Astrocyte (in vitro differentiated cells and primary cell): ENCODE data around the gene WDR86. TPM values are rescaled to one million over a fixed set of nuclear protein-coding genes. Genes with fewer than 3 reads are reported as not detected.

ENCODE experiments used
- DNase-seq: peaks from one replicate; pipeline ENCODE4 v3.0.0-alpha.2; 2010; ENCODE audit warnings: low read depth
- FAIRE-seq: peaks from 2 replicates; lab custom pipeline; 2011; peaks lifted over from hg19 to GRCh38; lab: Jason Lieb, UNC
- H2AFZ ChIP-seq: 2 replicates; pipeline ENCODE4 v1.6.0; 2012; ENCODE audit warnings: low read depth, low read length, inconsistent platforms
- H3K27ac ChIP-seq: 2 replicates; pipeline ENCODE4 v1.5.1; 2011; ENCODE audit warnings: low read depth, low read length, inconsistent platforms
- H3K27me3 ChIP-seq: 2 replicates; pipeline ENCODE4 v1.6.0; 2011; ENCODE audit warnings: low read length, inconsistent platforms; ENCODE audit not compliant: insufficient read depth
- H3K36me3 ChIP-seq: 2 replicates; pipeline ENCODE4 v1.5.1; 2011; ENCODE audit warnings: low read length, inconsistent platforms; ENCODE audit not compliant: insufficient read depth
- H3K4me1 ChIP-seq: 2 replicates; pipeline ENCODE4 v1.5.1; 2011; ENCODE audit warnings: low read length, inconsistent platforms; ENCODE audit not compliant: insufficient read depth
- H3K4me2 ChIP-seq: 2 replicates; pipeline ENCODE4 v1.6.0; 2012; ENCODE audit warnings: low read length, inconsistent platforms
- H3K4me3 ChIP-seq: 2 replicates; pipeline ENCODE4 v1.5.1; 2011; ENCODE audit warnings: low read depth, mild to moderate bottlenecking, low read length, inconsistent platforms; ENCODE audit not compliant: insufficient read depth
- H3K79me2 ChIP-seq: 2 replicates; pipeline ENCODE4 v1.6.0; 2012; ENCODE audit warnings: mild to moderate bottlenecking, low read length, inconsistent platforms; ENCODE audit not compliant: insufficient read depth
- H3K9ac ChIP-seq: 2 replicates; pipeline ENCODE4 v1.6.0; 2012; ENCODE audit warnings: mild to moderate bottlenecking, low read length, inconsistent platforms
- H3K9me3 ChIP-seq: 2 replicates; pipeline ENCODE4 v1.5.1; 2012; ENCODE audit warnings: low read depth, mild to moderate bottlenecking, low read length, inconsistent platforms; ENCODE audit not compliant: insufficient read depth
- H4K20me1 ChIP-seq: 2 replicates; pipeline ENCODE4 v1.6.0; 2012; ENCODE audit warnings: low read length, inconsistent platforms; ENCODE audit not compliant: insufficient read depth
- H3K27ac Mint-ChIP-seq: one replicate; pipeline ENCODE4 v1.8.0; 2021; ENCODE audit warnings: mild to moderate bottlenecking, mixed read lengths; ENCODE audit not compliant: unreplicated experiment
- H3K27me3 Mint-ChIP-seq: one replicate; pipeline ENCODE4 v1.8.0; 2021; ENCODE audit warnings: low read depth, mixed read lengths; ENCODE audit not compliant: unreplicated experiment
- H3K36me3 Mint-ChIP-seq: one replicate; pipeline ENCODE4 v1.8.0; 2021; ENCODE audit warnings: low read depth, mixed read lengths; ENCODE audit not compliant: unreplicated experiment
- H3K4me1 Mint-ChIP-seq: one replicate; pipeline ENCODE4 v1.8.0; 2021; ENCODE audit warnings: low read depth, mixed read lengths; ENCODE audit not compliant: unreplicated experiment
- H3K4me3 Mint-ChIP-seq: one replicate; pipeline ENCODE4 v1.8.0; 2021; ENCODE audit warnings: mild to moderate bottlenecking, moderate library complexity, mixed read lengths; ENCODE audit not compliant: unreplicated experiment
- H3K9me3 Mint-ChIP-seq: one replicate; pipeline ENCODE4 v1.8.0; 2021; ENCODE audit warnings: mild to moderate bottlenecking, mixed read lengths; ENCODE audit not compliant: unreplicated experiment
- EZH2 ChIP-seq: IDR thresholded peaks from 2 replicates; pipeline ENCODE4 v1.6.1; 2012; ENCODE audit warnings: mild to moderate bottlenecking, low read length, inconsistent platforms; ENCODE audit not compliant: insufficient read depth
- total RNA-seq: library from RNA; stranded (reverse); gene quantifications from 2 replicates; pipeline ENCODE4 v1.2.1, GENCODE V29; 2021
- TF ChIP-seq, protein P1 (sequence below): IDR thresholded peaks from 2 replicates; pipeline ENCODE4 v1.5.1; 2011; ENCODE audit warnings: low read depth, mild to moderate bottlenecking, inconsistent platforms, low read length, moderate library complexity; ENCODE audit not compliant: insufficient read depth

Gene WDR86
- total RNA-seq, 1 donor from 2014 or later = 3.6 TPM

DNA sequence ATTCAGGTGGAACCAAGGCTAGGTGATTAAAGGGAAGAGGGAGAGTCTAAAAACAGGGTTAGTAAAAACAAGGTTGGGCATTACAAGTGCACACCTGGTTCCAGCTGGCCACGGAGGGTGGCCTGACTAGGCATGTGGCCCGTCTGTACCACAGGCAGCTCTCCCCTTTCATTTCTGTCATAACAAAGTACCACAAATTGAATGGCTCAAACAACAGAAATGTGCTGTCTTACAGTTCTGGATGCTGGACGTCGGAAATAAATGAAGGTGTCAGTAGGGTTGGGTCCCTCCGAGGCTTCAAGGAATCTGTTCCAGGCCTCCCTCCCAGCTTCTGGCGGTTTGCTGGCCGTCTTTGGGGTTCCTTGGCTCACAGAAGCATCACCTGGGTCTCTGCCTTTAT lies 13.4 kb upstream of the WDR86 start:
- H3K9me3 Mint-ChIP-seq = peaks cover 18% of the 10 kb centered on the region
- Histone ChIP-seq H3K27me3 (peaks cover 4% of the 10 kb centered on the region), H3K79me2 (no peaks in the 10 kb centered on the region), H3K9me3 (peaks cover 18% of the 10 kb centered on the region), H4K20me1 (no peaks in the 10 kb centered on the region), H3K36me3 (no peaks in the 10 kb centered on the region), H3K27ac (no peak overlapping the region), H3K4me1 (peaks cover 23% of the 10 kb centered on the region), H3K4me2 (no peak overlapping the region), H3K4me3 (no peak overlapping the region), H2AFZ (no peak overlapping the region), H3K9ac (no peak overlapping the region)
- DNase-seq = no peak
- TF ChIP-seq, protein P1, sequence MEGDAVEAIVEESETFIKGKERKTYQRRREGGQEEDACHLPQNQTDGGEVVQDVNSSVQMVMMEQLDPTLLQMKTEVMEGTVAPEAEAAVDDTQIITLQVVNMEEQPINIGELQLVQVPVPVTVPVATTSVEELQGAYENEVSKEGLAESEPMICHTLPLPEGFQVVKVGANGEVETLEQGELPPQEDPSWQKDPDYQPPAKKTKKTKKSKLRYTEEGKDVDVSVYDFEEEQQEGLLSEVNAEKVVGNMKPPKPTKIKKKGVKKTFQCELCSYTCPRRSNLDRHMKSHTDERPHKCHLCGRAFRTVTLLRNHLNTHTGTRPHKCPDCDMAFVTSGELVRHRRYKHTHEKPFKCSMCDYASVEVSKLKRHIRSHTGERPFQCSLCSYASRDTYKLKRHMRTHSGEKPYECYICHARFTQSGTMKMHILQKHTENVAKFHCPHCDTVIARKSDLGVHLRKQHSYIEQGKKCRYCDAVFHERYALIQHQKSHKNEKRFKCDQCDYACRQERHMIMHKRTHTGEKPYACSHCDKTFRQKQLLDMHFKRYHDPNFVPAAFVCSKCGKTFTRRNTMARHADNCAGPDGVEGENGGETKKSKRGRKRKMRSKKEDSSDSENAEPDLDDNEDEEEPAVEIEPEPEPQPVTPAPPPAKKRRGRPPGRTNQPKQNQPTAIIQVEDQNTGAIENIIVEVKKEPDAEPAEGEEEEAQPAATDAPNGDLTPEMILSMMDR = no peak
- no peak for TF ChIP-seq EZH2
- H3K36me3 Mint-ChIP-seq = peaks cover 1% of the 10 kb centered on the region
- H3K4me3 Mint-ChIP-seq = no peak overlapping the region
- peaks cover 19% of the 10 kb centered on the region for H3K27me3 Mint-ChIP-seq
- no peak overlapping the region for H3K27ac Mint-ChIP-seq
- no peak for FAIRE-seq
- peaks cover 13% of the 10 kb centered on the region for H3K4me1 Mint-ChIP-seq

DNA sequence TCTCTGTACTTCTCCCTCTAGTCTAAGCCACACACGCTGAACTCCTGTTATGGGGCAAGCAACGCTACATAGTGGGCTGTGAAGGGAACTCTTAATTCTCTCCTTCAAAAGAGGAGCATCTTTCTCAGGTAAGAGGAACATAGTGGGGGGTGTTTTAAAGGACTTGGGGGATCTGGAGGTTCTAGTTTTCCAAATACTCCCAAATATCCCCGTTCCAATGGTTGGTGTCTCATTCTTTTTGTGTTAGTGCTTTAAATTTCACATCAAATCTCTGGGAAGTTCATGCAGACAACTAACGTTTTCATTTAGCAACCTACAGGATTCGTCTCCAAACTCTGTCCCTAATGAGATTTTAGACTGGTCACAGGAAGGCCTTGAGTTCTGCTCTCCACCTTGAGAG lies 12.4 kb upstream of the WDR86 start:
- Histone ChIP-seq H3K36me3 (no peaks in the 10 kb centered on the region), H3K9ac (no peak overlapping the region), H2AFZ (no peak overlapping the region), H3K27me3 (peaks cover 4% of the 10 kb centered on the region), H3K4me3 (no peak overlapping the region), H4K20me1 (no peaks in the 10 kb centered on the region), H3K9me3 (peaks cover 21% of the 10 kb centered on the region), H3K4me1 (peaks cover 16% of the 10 kb centered on the region), H3K27ac (no peak overlapping the region), H3K4me2 (no peak overlapping the region), H3K79me2 (no peaks in the 10 kb centered on the region)
- no peak overlapping the region for H3K4me3 Mint-ChIP-seq
- TF ChIP-seq, protein P1 = no peak
- TF ChIP-seq EZH2 = no peak
- H3K9me3 Mint-ChIP-seq = peaks cover 21% of the 10 kb centered on the region
- H3K36me3 Mint-ChIP-seq = no peaks in the 10 kb centered on the region
- FAIRE-seq = no peak
- H3K4me1 Mint-ChIP-seq = peaks cover 7% of the 10 kb centered on the region
- H3K27ac Mint-ChIP-seq = peak overlapping the region; percentile 14
- peaks cover 18% of the 10 kb centered on the region for H3K27me3 Mint-ChIP-seq
- DNase-seq = no peak

DNA sequence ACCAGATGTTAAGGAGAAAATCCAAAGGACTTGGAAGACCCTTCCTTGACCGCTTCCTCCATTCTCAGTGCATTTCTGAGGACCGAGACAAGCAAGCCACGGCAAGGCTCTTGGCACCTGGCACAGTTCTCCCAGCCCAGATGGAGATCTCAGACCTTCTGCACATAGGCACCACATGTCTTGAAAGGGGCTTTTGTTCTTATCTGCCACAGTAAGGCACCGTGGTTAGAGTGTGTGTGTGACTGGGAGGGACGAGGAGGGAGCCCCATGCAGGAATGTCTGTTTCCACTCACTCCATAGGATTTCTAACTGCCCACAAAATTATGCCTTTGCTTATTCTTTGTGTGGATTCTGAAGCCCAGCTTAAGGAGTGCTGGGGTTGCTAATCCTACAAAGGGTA lies 10.3 kb upstream of the WDR86 start:
- no peak for FAIRE-seq
- H4K20me1 ChIP-seq = no peaks in the 10 kb centered on the region
- Mint-ChIP-seq H3K27ac (no peak overlapping the region), H3K4me1 (no peaks in the 10 kb centered on the region), H3K9me3 (peaks cover 28% of the 10 kb centered on the region), H3K27me3 (peaks cover 31% of the 10 kb centered on the region), H3K36me3 (no peaks in the 10 kb centered on the region), H3K4me3 (no peak overlapping the region)
- H3K9ac ChIP-seq = no peak overlapping the region
- TF ChIP-seq, protein P1 = no peak
- TF ChIP-seq EZH2 = no peak
- no peaks in the 10 kb centered on the region for H3K4me1 ChIP-seq
- no peak overlapping the region for H2AFZ ChIP-seq
- peaks cover 21% of the 10 kb centered on the region for H3K9me3 ChIP-seq
- peaks cover 21% of the 10 kb centered on the region for H3K27me3 ChIP-seq
- peak; percentile 27 for DNase-seq
- no peaks in the 10 kb centered on the region for H3K79me2 ChIP-seq
- H3K4me2 ChIP-seq = no peak overlapping the region
- H3K27ac ChIP-seq = no peak overlapping the region
- no peaks in the 10 kb centered on the region for H3K36me3 ChIP-seq
- no peak overlapping the region for H3K4me3 ChIP-seq
